Endothelial cell of umbilical vein (primary cell): ENCODE data around the gene FAM204A. TPM values are rescaled to one million over a fixed set of nuclear protein-coding genes. Genes with fewer than 3 reads are reported as not detected.

Experiments used
- BruUV-seq: library from RNA; stranded (reverse); fragments of 400-500 nt; replicated peaks from 2 replicates; lab custom pipeline; 2021; lab: Mats Ljungman, UMichigan
- CTCF ChIA-PET: fragments of 300-600, 350-600 bp; sonication (Branson Sonifier 250); formaldehyde crosslinking; loops from one replicate; lab custom pipeline; 2021; ENCODE audit warnings: antibody characterized with exemption, inconsistent platforms; lab: Charles Lee
- POLR2A ChIA-PET: fragments of 300-600, 350-600 bp; sonication (Branson Sonifier 250); formaldehyde crosslinking; loops from one replicate; lab custom pipeline; 2021; ENCODE audit warnings: antibody characterized with exemption, inconsistent platforms; lab: Charles Lee
- DNase-seq: peaks from one replicate; pipeline ENCODE4 v3.0.0-alpha.2; 2011; ENCODE audit warnings: low read depth, low spot score
- FAIRE-seq: peaks from 2 replicates; lab custom pipeline; 2011; peaks lifted over from hg19 to GRCh38; lab: Jason Lieb, UNC
- H2AFZ ChIP-seq: 2 replicates; pipeline ENCODE4 v1.6.0; 2012; ENCODE audit warnings: low read depth, low read length, control low read depth, inconsistent platforms
- H3K27ac ChIP-seq: 2 replicates; pipeline ENCODE4 v1.5.1; 2011; ENCODE audit warnings: low read depth, mild to moderate bottlenecking, control low read depth, low read length, moderate library complexity; ENCODE audit not compliant: insufficient read depth
- H3K27me3 ChIP-seq, 2 experiments: 2 replicates each; pipeline versions ENCODE4 v1.6.0 to v1.6.1; 2011; ENCODE audit warnings: low read length in 2 of 2, mixed read lengths in 1 of 2; ENCODE audit not compliant: control insufficient read depth in 2 of 2, insufficient read depth in 2 of 2
- H3K36me3 ChIP-seq, 2 experiments: 2 replicates in 1 of 2; 3 replicates in 1 of 2; pipeline ENCODE4 v1.5.1; 2011; ENCODE audit warnings: low read length in 2 of 2, mild to moderate bottlenecking in 1 of 2, moderate library complexity in 1 of 2; ENCODE audit not compliant: control insufficient read depth in 2 of 2, insufficient read depth in 2 of 2; ENCODE audit errors: extremely low read depth in 1 of 2
- H3K4me1 ChIP-seq: 3 replicates; pipeline ENCODE4 v1.5.1; 2011; ENCODE audit warnings: mild to moderate bottlenecking, low read length; ENCODE audit not compliant: control insufficient read depth, insufficient read depth; ENCODE audit errors: extremely low read depth
- H3K4me2 ChIP-seq: 2 replicates; pipeline ENCODE4 v1.6.1; 2011; ENCODE audit warnings: low read length, control low read depth, mixed read lengths; ENCODE audit not compliant: insufficient read depth
- H3K4me3 ChIP-seq, 3 experiments: fragments of 200-600 bp in 1 of 3; sonication (generic), shearing (Covaris generic) in 1 of 3; replicated peaks in 1 of 3; 2 replicates each; pipeline ENCODE4 v1.5.1; 2011 to 2016; ENCODE audit warnings: control low read depth in 3 of 3, low read length in 3 of 3, mild to moderate bottlenecking in 2 of 3, inconsistent platforms in 1 of 3, low read depth in 1 of 3, moderate library complexity in 1 of 3; ENCODE audit not compliant: insufficient read depth in 1 of 3
- H3K79me2 ChIP-seq: 2 replicates; pipeline ENCODE4 v1.6.0; 2012; ENCODE audit warnings: low read length, inconsistent platforms; ENCODE audit not compliant: control insufficient read depth, insufficient read depth
- H3K9ac ChIP-seq: replicated peaks from 2 replicates; pipeline ENCODE3; 2011; ENCODE audit warnings: low read length, control low read depth; ENCODE audit not compliant: insufficient read depth; ENCODE audit errors: extremely low read depth
- H3K9me1 ChIP-seq: replicated peaks from 3 replicates; pipeline ENCODE4 v1.6.0; 2011; ENCODE audit warnings: mild to moderate bottlenecking, low read length; ENCODE audit not compliant: control insufficient read depth, insufficient read depth; ENCODE audit errors: extremely low read depth
- H3K9me3 ChIP-seq: replicated peaks from 2 replicates; pipeline ENCODE4 v1.5.1; 2012; ENCODE audit warnings: low read length, inconsistent platforms; ENCODE audit not compliant: control insufficient read depth, insufficient read depth
- H4K20me1 ChIP-seq: replicated peaks from 2 replicates; pipeline ENCODE3; 2011; ENCODE audit warnings: mild to moderate bottlenecking, low read length; ENCODE audit not compliant: control insufficient read depth, insufficient read depth; ENCODE audit errors: extremely low read depth
- CTCF ChIP-seq, 2 donors: IDR thresholded peaks; 1 replicate in 1 of 2; 2 replicates in 1 of 2; pipeline ENCODE4 v1.5.1; 2011; ENCODE audit warnings: low read length in 2 of 2, mild to moderate bottlenecking in 2 of 2, moderate library complexity in 2 of 2, control low read depth in 1 of 2, inconsistent platforms in 1 of 2, low read depth in 1 of 2; ENCODE audit not compliant: insufficient read depth in 1 of 2; ENCODE audit errors: extremely low read depth in 1 of 2
- EZH2 ChIP-seq: IDR thresholded peaks from 2 replicates; pipeline ENCODE4 v1.6.1; 2012; ENCODE audit warnings: borderline replicate concordance, low read depth, mild to moderate bottlenecking, moderate library complexity, low read length, inconsistent platforms; ENCODE audit not compliant: severe bottlenecking
- FOS ChIP-seq: IDR thresholded peaks from 2 replicates; pipeline ENCODE4 v1.6.1; 2011; ENCODE audit warnings: mild to moderate bottlenecking, low read length, moderate library complexity, borderline replicate concordance; ENCODE audit not compliant: insufficient read depth
- GATA2 ChIP-seq: IDR thresholded peaks from 2 replicates; pipeline ENCODE4 v1.7.0; 2011; ENCODE audit warnings: low read depth, mild to moderate bottlenecking, moderate library complexity, mixed read lengths, low read length; ENCODE audit not compliant: insufficient read length, insufficient read depth
- JUN ChIP-seq: IDR thresholded peaks from 2 replicates; pipeline ENCODE4 v1.6.1; 2011; ENCODE audit warnings: borderline replicate concordance, low read depth; ENCODE audit not compliant: insufficient read length, insufficient read depth
- MYC ChIP-seq: IDR thresholded peaks from one replicate; pipeline ENCODE4 v1.6.1; 2011; ENCODE audit warnings: mild to moderate bottlenecking, low read depth, low read length
- POLR2A ChIP-seq: IDR thresholded peaks from 2 replicates; pipeline ENCODE4 v1.6.1; 2012; ENCODE audit warnings: low read depth, mild to moderate bottlenecking, control low read depth, low read length
- POLR2AphosphoS5 ChIP-seq: IDR thresholded peaks from 2 replicates; pipeline ENCODE4 v1.6.1; 2012; ENCODE audit warnings: low read depth, mild to moderate bottlenecking, control low read depth, low read length, moderate library complexity; ENCODE audit not compliant: insufficient read depth
- dilution Hi-C: fragments of 300-500 bp; cut with MboI; formaldehyde crosslinking; loops from one replicate; pipeline ENCODE4 v1.15.0; 2019; ENCODE audit warnings: low sequenced_read_pairs; ENCODE audit not compliant: extremely low pct_ligation_motif_present
- intact Hi-C: fragments of 100-400 bp; cut with micrococcal nuclease; formaldehyde crosslinking; loops from one replicate; pipeline ENCODE4 v1.10.0; 2022
- polyA plus RNA-seq, 4 experiments: library from polyadenylated mRNA; depleted of rRNA in 3 of 4; stranded (reverse) in 3 of 4; unstranded in 1 of 4; fragments of >200 nt; gene quantifications; 2 replicates each; pipeline versions ENCODE4 v1.2.1 to v1.2.3, GENCODE V29; 2011 to 2012; ENCODE audit warnings: missing spikeins in 1 of 4
- total RNA-seq: library from RNA; stranded (reverse); gene quantifications from 2 replicates; pipeline ENCODE4 v1.2.3, GENCODE V29; 2021
- TF ChIP-seq, protein P1 (sequence below): IDR thresholded peaks from 2 replicates; pipeline ENCODE4 v1.6.1; 2011; ENCODE audit not compliant: insufficient read depth, insufficient read length

FAM204A gene
- total and polyA plus RNA-seq, 2 donors (not counting 3 experiments of a cell fraction or from before 2014, with no cell fraction given): 11.1 to 73.7 TPM

DNA sequence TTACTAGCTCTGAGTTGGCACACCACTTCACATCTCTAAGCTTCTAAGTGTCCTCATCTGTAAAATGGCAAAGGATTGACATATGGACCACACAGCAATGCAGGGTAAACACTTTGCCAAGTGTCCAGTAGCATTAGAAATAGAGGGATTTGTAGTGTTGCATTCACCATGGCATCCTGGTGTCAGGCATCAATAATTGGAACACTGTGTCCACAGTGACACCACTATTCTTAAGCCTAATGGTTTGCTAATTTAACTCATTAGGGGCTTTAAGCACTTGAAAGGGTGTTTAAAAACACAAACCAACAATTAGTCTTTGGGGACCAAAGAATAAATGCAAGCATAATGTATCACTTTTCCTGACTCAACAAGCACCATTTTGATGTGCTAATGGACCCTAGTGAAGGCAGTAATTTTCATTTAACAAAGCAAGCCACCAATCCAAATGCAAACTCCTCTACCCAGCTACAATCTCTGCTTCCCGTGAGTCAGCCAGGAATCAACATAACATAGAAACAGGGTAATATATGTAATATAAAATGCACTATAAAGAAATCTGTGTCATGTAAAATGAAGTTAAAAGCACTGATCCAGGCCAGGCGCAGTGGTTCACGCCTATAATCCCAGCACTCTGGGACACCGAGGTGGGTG lies 75.9 kb downstream of the FAM204A start:
- intact Hi-C loops: no loop called here
- no peaks in the 10 kb centered on the region for H4K20me1 ChIP-seq
- no peak for DNase-seq
- peaks cover 0 to 3% of the 10 kb centered on the region in 2 experiments for H3K27me3 ChIP-seq
- no peak overlapping the region for H2AFZ ChIP-seq
- ChIA-PET CTCF (interaction anchor here (0.9 kb wide), 1 partner anchor 770 kb away, joined by 3 read pairs; no protein-coding TSS in a partner anchor), POLR2A (no interaction called here)
- TF ChIP-seq MYC: no peak
- no peak for TF ChIP-seq FOS
- no peak for TF ChIP-seq JUN
- no peak for TF ChIP-seq CTCF (IDR thresholded peaks at IDR 0.05; ENCODE audit: extremely low read depth in 1 of 2, insufficient read depth in 1 of 2, low read depth in 1 of 2, low read length in 2 of 2)
- TF ChIP-seq GATA2: no peak
- TF ChIP-seq POLR2A: no peak
- TF ChIP-seq, protein P1, sequence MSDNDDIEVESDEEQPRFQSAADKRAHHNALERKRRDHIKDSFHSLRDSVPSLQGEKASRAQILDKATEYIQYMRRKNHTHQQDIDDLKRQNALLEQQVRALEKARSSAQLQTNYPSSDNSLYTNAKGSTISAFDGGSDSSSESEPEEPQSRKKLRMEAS: no peak
- no peak for TF ChIP-seq POLR2AphosphoS5
- TF ChIP-seq EZH2: no peak
- H3K27ac ChIP-seq: no peak overlapping the region
- no peak overlapping the region for H3K4me3 ChIP-seq
- H3K79me2 ChIP-seq: no peaks in the 10 kb centered on the region
- no peaks in the 10 kb centered on the region for H3K36me3 ChIP-seq
- H3K9me3 ChIP-seq: no peaks in the 10 kb centered on the region
- H3K9ac ChIP-seq: no peak overlapping the region
- dilution Hi-C loops: no loop called here
- BruUV-seq: no TSS peak
- no peaks in the 10 kb centered on the region for H3K9me1 ChIP-seq
- H3K4me1 ChIP-seq: no peaks in the 10 kb centered on the region
- no peak overlapping the region for H3K4me2 ChIP-seq
- FAIRE-seq: no peak
